Measurements from ENCODE around the gene CDC42BPB.

The CDC42BPB gene

DNA sequence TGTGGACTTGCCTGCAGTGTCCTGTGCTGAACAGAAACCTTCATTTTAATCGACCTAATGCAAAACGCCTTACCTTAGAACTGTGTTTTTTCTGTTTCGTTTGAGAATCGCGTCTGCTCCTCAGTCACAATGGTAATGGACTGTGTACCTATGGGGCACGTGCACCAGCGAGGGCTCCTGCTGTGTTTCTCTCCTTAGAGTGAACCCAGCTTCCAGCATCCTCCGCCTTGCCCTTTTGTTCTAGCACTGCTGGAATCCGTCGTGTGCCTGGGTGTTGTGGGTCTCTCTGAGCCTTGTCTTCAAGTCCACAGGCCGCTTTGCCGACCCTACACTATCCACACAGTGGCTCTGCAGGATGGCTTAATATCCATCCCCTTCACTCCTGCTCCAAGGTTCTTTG is 131.2 kb downstream of the CDC42BPB start:
- Histone ChIP-seq H3K27ac (no peak overlapping the region), H3K4me3 (ENCODE audit: low read depth, low read length) (no peak overlapping the region), H3K36me3 (replicated peaks) (no peaks in the 10 kb centered on the region), H3K27me3 (replicated peaks) (peaks cover 51% of the 10 kb centered on the region)
- in situ Hi-C loops (cut with HindIII; ENCODE audit: low pct_ligation_motif_present, low sequenced_read_pairs), result no loop called here
- no peak for DNase-seq
- TF ChIP-seq, protein P1, sequence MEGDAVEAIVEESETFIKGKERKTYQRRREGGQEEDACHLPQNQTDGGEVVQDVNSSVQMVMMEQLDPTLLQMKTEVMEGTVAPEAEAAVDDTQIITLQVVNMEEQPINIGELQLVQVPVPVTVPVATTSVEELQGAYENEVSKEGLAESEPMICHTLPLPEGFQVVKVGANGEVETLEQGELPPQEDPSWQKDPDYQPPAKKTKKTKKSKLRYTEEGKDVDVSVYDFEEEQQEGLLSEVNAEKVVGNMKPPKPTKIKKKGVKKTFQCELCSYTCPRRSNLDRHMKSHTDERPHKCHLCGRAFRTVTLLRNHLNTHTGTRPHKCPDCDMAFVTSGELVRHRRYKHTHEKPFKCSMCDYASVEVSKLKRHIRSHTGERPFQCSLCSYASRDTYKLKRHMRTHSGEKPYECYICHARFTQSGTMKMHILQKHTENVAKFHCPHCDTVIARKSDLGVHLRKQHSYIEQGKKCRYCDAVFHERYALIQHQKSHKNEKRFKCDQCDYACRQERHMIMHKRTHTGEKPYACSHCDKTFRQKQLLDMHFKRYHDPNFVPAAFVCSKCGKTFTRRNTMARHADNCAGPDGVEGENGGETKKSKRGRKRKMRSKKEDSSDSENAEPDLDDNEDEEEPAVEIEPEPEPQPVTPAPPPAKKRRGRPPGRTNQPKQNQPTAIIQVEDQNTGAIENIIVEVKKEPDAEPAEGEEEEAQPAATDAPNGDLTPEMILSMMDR (IDR thresholded peaks at IDR 0.05; ENCODE audit: low read depth, low read length, missing control alignments), result no peak

DNA sequence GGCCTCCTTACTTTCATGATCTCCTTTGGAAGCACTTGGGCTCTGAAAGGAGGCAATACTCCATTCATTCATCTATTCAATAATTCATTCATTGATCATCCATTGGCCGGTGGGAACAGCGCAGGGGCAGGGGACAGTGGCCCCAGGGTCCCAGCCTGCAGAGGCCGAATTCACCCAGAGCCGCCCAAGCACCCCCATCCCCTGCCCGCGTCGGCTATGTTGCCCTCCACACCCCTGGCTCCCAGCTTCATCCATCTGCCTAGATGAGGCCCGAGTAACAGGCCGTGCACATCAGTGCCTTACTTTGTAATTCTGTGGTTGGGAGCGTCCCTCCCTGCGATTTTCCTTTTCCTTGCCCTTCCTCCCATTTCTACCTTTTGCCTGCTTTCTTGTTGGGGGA is 131.7 kb downstream of the CDC42BPB start:
- H3K36me3 ChIP-seq (replicated peaks), result no peaks in the 10 kb centered on the region
- no peak overlapping the region for H3K4me3 ChIP-seq (ENCODE audit: low read depth, low read length)
- in situ Hi-C loops (cut with HindIII; ENCODE audit: low pct_ligation_motif_present, low sequenced_read_pairs), result no loop called here
- no peak for DNase-seq
- no peak overlapping the region for H3K27ac ChIP-seq
- peaks cover 51% of the 10 kb centered on the region for H3K27me3 ChIP-seq (replicated peaks)
- TF ChIP-seq, protein P1 (IDR thresholded peaks at IDR 0.05; ENCODE audit: low read depth, low read length, missing control alignments), result no peak

DNA sequence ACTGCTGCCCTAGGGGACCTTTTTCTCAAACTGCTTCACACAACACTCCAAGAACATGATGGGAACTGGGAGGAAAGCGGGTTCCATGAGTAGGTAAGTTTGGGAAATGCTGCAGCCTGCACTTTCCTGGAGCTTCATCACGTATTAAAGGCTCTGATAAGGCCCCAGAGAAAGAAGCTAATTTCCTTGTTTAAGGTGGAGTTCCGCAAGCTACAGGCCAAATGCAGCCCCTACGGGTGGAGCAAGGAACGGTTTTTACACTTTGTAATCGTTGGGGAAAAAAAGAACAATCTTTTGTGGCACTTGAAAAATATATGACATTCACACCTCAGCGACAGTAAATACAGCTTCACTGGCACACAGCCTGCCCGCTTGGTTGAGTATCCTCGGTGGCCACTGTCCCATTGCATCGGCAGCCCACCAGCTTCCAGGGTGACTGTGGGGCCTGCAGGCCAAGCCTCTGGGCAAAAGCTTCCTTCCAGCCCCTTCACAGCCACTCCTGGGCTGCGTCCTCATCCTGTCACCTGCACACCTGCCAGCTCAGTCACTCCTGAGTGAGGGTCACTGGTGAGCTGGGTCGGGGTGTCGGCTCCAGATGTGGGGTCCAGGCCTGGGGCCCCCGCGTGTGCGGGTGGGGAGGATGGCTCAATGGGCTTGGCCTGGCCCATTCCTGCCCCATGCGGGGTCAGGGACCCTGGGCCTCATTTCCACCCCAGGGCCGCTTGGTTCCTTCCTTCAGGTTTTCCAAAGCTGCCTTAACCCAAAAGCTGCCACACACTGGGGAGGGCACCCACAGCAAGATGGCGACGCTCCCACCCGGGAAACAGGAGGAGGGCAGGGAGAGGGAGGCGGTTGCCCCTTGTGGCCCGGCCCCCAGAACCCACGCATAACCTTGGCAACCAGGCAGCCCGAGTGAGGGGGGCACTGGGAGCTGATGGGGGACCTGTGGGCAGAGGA is 132.4 kb downstream of the CDC42BPB start:
- TF ChIP-seq, protein P1 (IDR thresholded peaks at IDR 0.05; ENCODE audit: low read depth, low read length, missing control alignments), result peak; percentile 36
- no peak for DNase-seq
- peaks cover 49% of the 10 kb centered on the region for H3K27me3 ChIP-seq (replicated peaks)
- H3K36me3 ChIP-seq (replicated peaks), result no peaks in the 10 kb centered on the region
- in situ Hi-C loops (cut with HindIII; ENCODE audit: low pct_ligation_motif_present, low sequenced_read_pairs), result no loop called here
- no peak overlapping the region for H3K4me3 ChIP-seq (ENCODE audit: low read depth, low read length)
- H3K27ac ChIP-seq, result no peak overlapping the region

DNA sequence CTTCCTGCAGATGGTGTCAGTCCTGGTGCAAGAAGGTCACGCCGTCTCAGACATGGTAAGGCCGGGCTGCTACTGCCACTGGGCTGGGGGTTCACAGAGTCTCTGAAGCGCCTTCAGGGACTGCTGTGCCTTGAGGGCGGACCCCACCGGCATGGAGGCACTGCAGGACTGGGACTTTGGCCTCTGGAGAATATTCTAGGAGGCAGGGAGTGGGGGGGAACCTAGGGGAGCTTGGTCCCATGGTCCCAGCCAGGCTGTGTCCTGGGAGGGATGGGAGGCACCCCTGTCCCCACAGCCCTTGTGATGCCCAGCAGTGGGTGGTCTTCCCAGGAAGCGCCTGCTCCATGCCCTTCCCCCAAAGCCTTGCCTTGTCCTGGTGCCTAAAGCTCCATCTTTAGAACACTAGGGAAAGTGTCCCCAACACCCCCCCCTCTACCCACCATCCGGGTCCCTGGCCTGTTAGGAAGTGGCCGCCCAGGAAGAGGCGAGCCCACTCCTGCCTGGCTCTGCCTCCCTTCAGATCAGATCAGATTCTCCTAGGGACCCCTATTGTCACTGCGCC is 133.3 kb downstream of the CDC42BPB start:
- no peaks in the 10 kb centered on the region for H3K36me3 ChIP-seq (replicated peaks)
- H3K27ac ChIP-seq, result no peak overlapping the region
- H3K27me3 ChIP-seq (replicated peaks), result peaks cover 40% of the 10 kb centered on the region
- TF ChIP-seq, protein P1 (IDR thresholded peaks at IDR 0.05; ENCODE audit: low read depth, low read length, missing control alignments), result no peak
- in situ Hi-C loops (cut with HindIII; ENCODE audit: low pct_ligation_motif_present, low sequenced_read_pairs), result no loop called here
- no peak overlapping the region for H3K4me3 ChIP-seq (ENCODE audit: low read depth, low read length)
- no peak for DNase-seq

DNA sequence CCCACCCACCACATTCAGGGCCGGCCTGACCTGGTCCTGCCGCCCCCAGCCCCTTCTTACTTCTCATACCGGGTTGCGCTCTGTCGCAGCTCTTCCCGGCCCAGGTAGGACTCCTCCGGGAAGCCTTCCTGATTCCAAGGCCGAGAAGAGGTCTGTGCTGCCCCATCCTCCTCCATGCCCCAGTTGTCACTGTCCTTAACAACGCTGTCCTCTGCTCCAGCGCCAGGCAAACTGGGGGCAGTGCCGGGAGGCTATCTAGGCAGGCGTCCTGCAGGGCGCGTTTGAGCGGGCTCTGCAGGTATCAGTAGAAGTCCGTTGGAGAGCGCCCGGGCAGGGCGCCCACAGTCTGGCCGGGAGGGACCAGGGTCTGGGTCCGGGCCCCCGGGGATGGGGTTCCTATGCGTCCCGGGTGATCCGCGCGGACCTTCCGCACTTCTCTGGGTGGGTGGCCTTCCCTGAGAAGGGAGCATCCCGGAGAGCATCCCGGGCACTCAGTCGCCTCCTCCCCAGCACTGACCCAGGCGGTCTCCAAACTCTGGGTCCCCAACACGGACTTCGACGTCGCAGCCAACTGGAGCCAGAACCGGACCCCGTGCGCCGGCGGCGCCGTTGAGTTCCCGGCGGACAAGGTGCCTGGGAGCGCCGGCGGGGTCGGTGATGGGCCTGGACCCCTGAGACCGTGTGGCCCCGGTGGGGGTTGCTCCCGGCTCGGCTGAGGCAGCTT is 134.0 kb downstream of the CDC42BPB start:
- no peak for DNase-seq
- no peak overlapping the region for H3K27ac ChIP-seq
- TF ChIP-seq, protein P1 (IDR thresholded peaks at IDR 0.05; ENCODE audit: low read depth, low read length, missing control alignments), result no peak
- in situ Hi-C loops (cut with HindIII; ENCODE audit: low pct_ligation_motif_present, low sequenced_read_pairs), result no loop called here
- H3K4me3 ChIP-seq (ENCODE audit: low read depth, low read length), result peak overlapping the region; percentile 31
- H3K27me3 ChIP-seq (replicated peaks), result peaks cover 34% of the 10 kb centered on the region
- no peaks in the 10 kb centered on the region for H3K36me3 ChIP-seq (replicated peaks)
